Panc1 (cell line): ENCODE measurements around the gene ZC3H11A.

Experiments
- CTCF ChIP-seq: fragments of 450-650 bp; IDR thresholded peaks from 2 replicates; pipeline ENCODE4 v1.5.1; 2017; ENCODE audit warnings: mild to moderate bottlenecking
- POLR2AphosphoS5 ChIP-seq: IDR thresholded peaks from 2 replicates; pipeline ENCODE4 v1.6.1; 2012; ENCODE audit warnings: mild to moderate bottlenecking, low read depth, low read length, moderate library complexity

- TF ChIP-seq POLR2AphosphoS5: no peak
- no peak for TF ChIP-seq CTCF
These were observed 41.0 kb upstream of the ZC3H11A start for GRCh38 chr1:203754455-203754864.
